ENCODE results near the gene SPINT1. TPM values are rescaled to one million over a fixed set of nuclear protein-coding genes. Genes with fewer than 3 reads are reported as not detected.
"Not testable (repeated sequence)": the region's sequence is repeated elsewhere in the genome, so short reads cannot be mapped to it uniquely, and the experiment has no call there.

SPINT1 gene
- total and polyA plus RNA-seq, 4 donors = 1.2 to 2.6 (median 1.9) TPM

DNA sequence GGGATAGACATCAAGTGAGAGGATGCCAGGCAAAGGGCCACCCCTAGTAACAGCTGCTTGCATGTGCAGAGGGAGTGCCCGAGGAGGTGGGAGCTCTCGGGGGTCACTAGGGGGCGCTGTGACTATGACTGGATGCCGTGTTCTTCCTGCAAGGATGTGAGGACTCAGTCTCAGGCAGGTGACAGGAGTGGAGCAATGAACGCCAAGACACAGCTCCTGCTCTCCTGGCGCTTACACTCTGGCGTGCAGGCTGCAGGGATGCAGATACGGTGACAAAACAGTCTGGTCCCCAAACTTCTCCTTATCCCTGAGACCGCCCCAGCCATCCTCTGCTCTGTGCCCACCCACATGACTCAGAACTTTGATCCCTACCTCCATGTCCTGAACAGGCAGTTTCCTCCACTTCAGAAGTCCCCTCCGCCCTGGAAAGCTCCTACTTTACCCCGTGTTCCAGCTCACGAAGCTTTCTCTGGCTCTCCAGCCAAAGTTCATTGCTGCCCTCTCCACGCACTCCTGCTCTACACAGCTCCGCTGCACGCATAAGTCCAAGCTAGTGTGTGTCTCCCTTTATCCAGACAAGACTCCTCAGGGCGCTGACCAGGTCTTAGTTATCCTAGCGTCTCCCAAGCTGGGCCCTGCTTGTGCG lies 15.5 kb downstream of the SPINT1 start:
- Histone ChIP-seq H3K4me3 (ENCODE audit: low read depth in 1 of 3, low read length in 3 of 3) (no peak overlapping the region), H3K9ac (ENCODE audit: low read depth in 1 of 2, low read length in 2 of 2) (no peak overlapping the region), H3K9me3 (ENCODE audit: control insufficient read depth in 4 of 4, low read length in 3 of 4) (no peaks in the 10 kb centered on the region), H3K27me3 (ENCODE audit: control insufficient read depth in 4 of 4, insufficient read depth in 4 of 4, low read length in 3 of 4) (no peaks in the 10 kb centered on the region), H3K4me1 (ENCODE audit: control insufficient read depth in 4 of 4, insufficient read depth in 4 of 4, low read length in 3 of 4) (peaks cover 0 to 11% (median 3%) of the 10 kb centered on the region in 4 donors), H3K27ac (ENCODE audit: low read depth in 1 of 2, low read length in 2 of 2) (no peak overlapping the region), H3K36me3 (ENCODE audit: control insufficient read depth in 4 of 4, insufficient read depth in 3 of 4, low read depth in 1 of 4, low read length in 3 of 4) (no peaks in the 10 kb centered on the region)
- 34% methylated on average over 18 of the region's 18 CpGs for WGBS
- DNase-seq (ENCODE audit: low spot score) = peak; percentile 88
- TF ChIP-seq RXRA (IDR thresholded peaks at IDR 0.05) (peak in 1 of 2 donors; percentile 27), NR2F2 (IDR thresholded peaks at IDR 0.05) (no peak), YY1 (IDR thresholded peaks at IDR 0.05) (no peak), RAD21 (IDR thresholded peaks at IDR 0.05) (peak; percentile 57 to 72)
- TF ChIP-seq, protein P1, sequence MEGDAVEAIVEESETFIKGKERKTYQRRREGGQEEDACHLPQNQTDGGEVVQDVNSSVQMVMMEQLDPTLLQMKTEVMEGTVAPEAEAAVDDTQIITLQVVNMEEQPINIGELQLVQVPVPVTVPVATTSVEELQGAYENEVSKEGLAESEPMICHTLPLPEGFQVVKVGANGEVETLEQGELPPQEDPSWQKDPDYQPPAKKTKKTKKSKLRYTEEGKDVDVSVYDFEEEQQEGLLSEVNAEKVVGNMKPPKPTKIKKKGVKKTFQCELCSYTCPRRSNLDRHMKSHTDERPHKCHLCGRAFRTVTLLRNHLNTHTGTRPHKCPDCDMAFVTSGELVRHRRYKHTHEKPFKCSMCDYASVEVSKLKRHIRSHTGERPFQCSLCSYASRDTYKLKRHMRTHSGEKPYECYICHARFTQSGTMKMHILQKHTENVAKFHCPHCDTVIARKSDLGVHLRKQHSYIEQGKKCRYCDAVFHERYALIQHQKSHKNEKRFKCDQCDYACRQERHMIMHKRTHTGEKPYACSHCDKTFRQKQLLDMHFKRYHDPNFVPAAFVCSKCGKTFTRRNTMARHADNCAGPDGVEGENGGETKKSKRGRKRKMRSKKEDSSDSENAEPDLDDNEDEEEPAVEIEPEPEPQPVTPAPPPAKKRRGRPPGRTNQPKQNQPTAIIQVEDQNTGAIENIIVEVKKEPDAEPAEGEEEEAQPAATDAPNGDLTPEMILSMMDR (IDR thresholded peaks at IDR 0.05; ENCODE audit: low read depth, low read length, missing input control) = peak; percentile 69

DNA sequence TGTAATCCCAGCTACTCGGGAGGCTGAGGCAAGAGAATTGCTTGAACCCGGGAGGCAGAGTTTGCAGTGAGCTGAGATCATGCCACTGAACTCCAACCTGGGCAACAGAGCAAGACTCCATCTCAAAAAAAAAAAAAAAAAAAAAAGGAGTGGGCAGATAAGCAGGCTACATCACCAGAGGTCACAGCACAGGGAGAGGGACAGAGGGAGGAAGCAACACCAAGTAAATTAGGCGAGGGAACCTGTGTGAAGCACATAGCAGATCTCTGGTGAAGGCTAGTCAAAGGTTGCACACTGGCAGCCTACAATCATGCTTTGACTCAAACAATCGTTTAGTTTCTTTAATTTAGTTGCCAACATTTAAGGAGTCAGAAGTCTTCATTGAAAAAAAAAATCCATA lies 17.3 kb downstream of the SPINT1 start:
- DNase-seq (ENCODE audit: low spot score); H3K4me3 ChIP-seq (ENCODE audit: low read depth in 1 of 3, low read length in 3 of 3); H3K36me3 ChIP-seq (ENCODE audit: control insufficient read depth in 4 of 4, insufficient read depth in 3 of 4, low read depth in 1 of 4, low read length in 3 of 4); H3K9ac ChIP-seq (ENCODE audit: low read depth in 1 of 2, low read length in 2 of 2); H3K27me3 ChIP-seq (ENCODE audit: control insufficient read depth in 4 of 4, insufficient read depth in 4 of 4, low read length in 3 of 4); H3K9me3 ChIP-seq (ENCODE audit: control insufficient read depth in 4 of 4, low read length in 3 of 4); H3K27ac ChIP-seq (ENCODE audit: low read depth in 1 of 2, low read length in 2 of 2): not testable (repeated sequence)
- peaks cover 0 to 11% (median 3%) of the 10 kb centered on the region in 4 donors for H3K4me1 ChIP-seq (ENCODE audit: control insufficient read depth in 4 of 4, insufficient read depth in 4 of 4, low read length in 3 of 4)
- 74% methylated on average over 4 of the region's 4 CpGs for WGBS

DNA sequence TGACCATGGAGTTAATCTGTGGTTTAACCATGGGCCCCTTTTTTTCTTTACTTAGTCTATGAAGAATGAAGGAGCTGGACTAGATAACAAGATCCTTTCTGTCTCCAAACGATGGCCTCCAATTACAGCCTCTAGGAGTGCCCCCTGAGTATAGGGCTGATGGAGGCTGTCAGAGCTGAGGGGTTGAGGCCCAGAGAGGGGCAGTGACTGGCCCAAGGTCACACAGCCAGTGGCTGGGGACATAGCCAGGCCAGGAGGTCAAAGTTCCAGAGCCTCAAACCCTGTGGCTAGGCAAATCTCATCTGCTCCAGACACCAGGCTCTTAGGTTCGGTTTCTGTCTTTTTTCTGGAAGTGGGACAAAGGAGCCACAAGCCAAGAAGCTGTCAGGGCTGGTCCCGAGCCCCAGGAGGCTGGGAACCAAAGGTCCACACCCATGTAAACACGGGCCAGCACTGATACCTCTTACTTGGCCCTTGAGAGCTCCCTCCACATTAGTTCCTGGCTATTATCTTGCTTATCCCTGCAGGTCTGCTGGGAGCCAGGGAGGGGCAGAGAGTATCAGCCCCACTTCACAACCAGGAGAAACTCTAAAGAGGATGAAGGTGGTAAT lies 19.9 kb downstream of the SPINT1 start:
- no peak for DNase-seq (ENCODE audit: low spot score)
- no peaks in the 10 kb centered on the region for H3K9me3 ChIP-seq (ENCODE audit: control insufficient read depth in 4 of 4, low read length in 3 of 4)
- no peaks in the 10 kb centered on the region for H3K27me3 ChIP-seq (ENCODE audit: control insufficient read depth in 4 of 4, insufficient read depth in 4 of 4, low read length in 3 of 4)
- no peak overlapping the region for H3K27ac ChIP-seq (ENCODE audit: low read depth in 1 of 2, low read length in 2 of 2)
- no peak overlapping the region for H3K4me3 ChIP-seq (ENCODE audit: low read depth in 1 of 3, low read length in 3 of 3)
- peaks cover 0 to 5% (median 2%) of the 10 kb centered on the region in 4 donors for H3K4me1 ChIP-seq (ENCODE audit: control insufficient read depth in 4 of 4, insufficient read depth in 4 of 4, low read length in 3 of 4)
- TF ChIP-seq, protein P1 (IDR thresholded peaks at IDR 0.05; ENCODE audit: low read depth, low read length, missing input control) = no peak
- TF ChIP-seq, protein P2, sequence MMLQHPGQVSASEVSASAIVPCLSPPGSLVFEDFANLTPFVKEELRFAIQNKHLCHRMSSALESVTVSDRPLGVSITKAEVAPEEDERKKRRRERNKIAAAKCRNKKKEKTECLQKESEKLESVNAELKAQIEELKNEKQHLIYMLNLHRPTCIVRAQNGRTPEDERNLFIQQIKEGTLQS (IDR thresholded peaks at IDR 0.05) = no peak
- TF ChIP-seq, protein P3, sequence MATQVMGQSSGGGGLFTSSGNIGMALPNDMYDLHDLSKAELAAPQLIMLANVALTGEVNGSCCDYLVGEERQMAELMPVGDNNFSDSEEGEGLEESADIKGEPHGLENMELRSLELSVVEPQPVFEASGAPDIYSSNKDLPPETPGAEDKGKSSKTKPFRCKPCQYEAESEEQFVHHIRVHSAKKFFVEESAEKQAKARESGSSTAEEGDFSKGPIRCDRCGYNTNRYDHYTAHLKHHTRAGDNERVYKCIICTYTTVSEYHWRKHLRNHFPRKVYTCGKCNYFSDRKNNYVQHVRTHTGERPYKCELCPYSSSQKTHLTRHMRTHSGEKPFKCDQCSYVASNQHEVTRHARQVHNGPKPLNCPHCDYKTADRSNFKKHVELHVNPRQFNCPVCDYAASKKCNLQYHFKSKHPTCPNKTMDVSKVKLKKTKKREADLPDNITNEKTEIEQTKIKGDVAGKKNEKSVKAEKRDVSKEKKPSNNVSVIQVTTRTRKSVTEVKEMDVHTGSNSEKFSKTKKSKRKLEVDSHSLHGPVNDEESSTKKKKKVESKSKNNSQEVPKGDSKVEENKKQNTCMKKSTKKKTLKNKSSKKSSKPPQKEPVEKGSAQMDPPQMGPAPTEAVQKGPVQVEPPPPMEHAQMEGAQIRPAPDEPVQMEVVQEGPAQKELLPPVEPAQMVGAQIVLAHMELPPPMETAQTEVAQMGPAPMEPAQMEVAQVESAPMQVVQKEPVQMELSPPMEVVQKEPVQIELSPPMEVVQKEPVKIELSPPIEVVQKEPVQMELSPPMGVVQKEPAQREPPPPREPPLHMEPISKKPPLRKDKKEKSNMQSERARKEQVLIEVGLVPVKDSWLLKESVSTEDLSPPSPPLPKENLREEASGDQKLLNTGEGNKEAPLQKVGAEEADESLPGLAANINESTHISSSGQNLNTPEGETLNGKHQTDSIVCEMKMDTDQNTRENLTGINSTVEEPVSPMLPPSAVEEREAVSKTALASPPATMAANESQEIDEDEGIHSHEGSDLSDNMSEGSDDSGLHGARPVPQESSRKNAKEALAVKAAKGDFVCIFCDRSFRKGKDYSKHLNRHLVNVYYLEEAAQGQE (IDR thresholded peaks at IDR 0.05) = no peak
- TF ChIP-seq, protein P4, sequence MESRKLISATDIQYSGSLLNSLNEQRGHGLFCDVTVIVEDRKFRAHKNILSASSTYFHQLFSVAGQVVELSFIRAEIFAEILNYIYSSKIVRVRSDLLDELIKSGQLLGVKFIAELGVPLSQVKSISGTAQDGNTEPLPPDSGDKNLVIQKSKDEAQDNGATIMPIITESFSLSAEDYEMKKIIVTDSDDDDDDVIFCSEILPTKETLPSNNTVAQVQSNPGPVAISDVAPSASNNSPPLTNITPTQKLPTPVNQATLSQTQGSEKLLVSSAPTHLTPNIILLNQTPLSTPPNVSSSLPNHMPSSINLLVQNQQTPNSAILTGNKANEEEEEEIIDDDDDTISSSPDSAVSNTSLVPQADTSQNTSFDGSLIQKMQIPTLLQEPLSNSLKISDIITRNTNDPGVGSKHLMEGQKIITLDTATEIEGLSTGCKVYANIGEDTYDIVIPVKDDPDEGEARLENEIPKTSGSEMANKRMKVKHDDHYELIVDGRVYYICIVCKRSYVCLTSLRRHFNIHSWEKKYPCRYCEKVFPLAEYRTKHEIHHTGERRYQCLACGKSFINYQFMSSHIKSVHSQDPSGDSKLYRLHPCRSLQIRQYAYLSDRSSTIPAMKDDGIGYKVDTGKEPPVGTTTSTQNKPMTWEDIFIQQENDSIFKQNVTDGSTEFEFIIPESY (IDR thresholded peaks at IDR 0.05) = no peak
- no peak for TF ChIP-seq RXRA (IDR thresholded peaks at IDR 0.05)
- no peak for TF ChIP-seq EGR1 (IDR thresholded peaks at IDR 0.05; ENCODE audit: low read depth in 2 of 2)
- TF ChIP-seq, protein P5, sequence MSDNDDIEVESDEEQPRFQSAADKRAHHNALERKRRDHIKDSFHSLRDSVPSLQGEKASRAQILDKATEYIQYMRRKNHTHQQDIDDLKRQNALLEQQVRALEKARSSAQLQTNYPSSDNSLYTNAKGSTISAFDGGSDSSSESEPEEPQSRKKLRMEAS (IDR thresholded peaks at IDR 0.05) = no peak
- TF ChIP-seq HNF4A (conservative IDR thresholded peaks at IDR 0.05) = no peak
- no peak for TF ChIP-seq FOXA1 (IDR thresholded peaks at IDR 0.05)
- no peak for TF ChIP-seq TAF1 (conservative IDR thresholded peaks at IDR 0.05)
- no peaks in the 10 kb centered on the region for H3K36me3 ChIP-seq (ENCODE audit: control insufficient read depth in 4 of 4, insufficient read depth in 3 of 4, low read depth in 1 of 4, low read length in 3 of 4)
- 70% methylated on average over 4 of the region's 4 CpGs for WGBS
- no peak overlapping the region for H3K9ac ChIP-seq (ENCODE audit: low read depth in 1 of 2, low read length in 2 of 2)

Data from liver (tissue), 9 donors.